ENCODE data around the gene EFCAB5. TPM values are rescaled to one million over a fixed set of nuclear protein-coding genes. Genes with fewer than 3 reads are reported as not detected.

Gene EFCAB5
- total RNA-seq, 1 donor from 2014 or later = 1.00 TPM

GRCh38 chr17:29914819-29915537 lies 26.5 kb upstream of the EFCAB5 start:
- no peak for FAIRE-seq

GRCh38 chr17:29918016-29918415 lies 23.4 kb upstream of the EFCAB5 start:
- Histone ChIP-seq H3K36me3 (ENCODE audit: insufficient read depth, low read length) (no peaks in the 10 kb centered on the region), H2AFZ (ENCODE audit: low read depth, low read length) (no peak overlapping the region), H3K4me3 (ENCODE audit: insufficient read depth, low read depth, low read length) (no peak overlapping the region), H3K79me2 (ENCODE audit: insufficient read depth, low read length) (peaks cover 70% of the 10 kb centered on the region), H3K9ac (ENCODE audit: low read length) (no peak overlapping the region), H3K9me3 (ENCODE audit: insufficient read depth, low read depth, low read length) (no peaks in the 10 kb centered on the region), H3K27ac (ENCODE audit: low read depth, low read length) (no peak overlapping the region), H3K27me3 (ENCODE audit: insufficient read depth, low read length) (no peaks in the 10 kb centered on the region), H4K20me1 (ENCODE audit: insufficient read depth, low read length) (no peaks in the 10 kb centered on the region), H3K4me2 (ENCODE audit: low read length) (no peak overlapping the region), H3K4me1 (ENCODE audit: insufficient read depth, low read length) (peaks cover 10% of the 10 kb centered on the region)
- FAIRE-seq = no peak
- H3K36me3 Mint-ChIP-seq (ENCODE audit: low read depth, unreplicated experiment) = no peaks in the 10 kb centered on the region
- no peaks in the 10 kb centered on the region for H3K9me3 Mint-ChIP-seq (ENCODE audit: unreplicated experiment)
- TF ChIP-seq EZH2 (IDR thresholded peaks at IDR 0.05; ENCODE audit: insufficient read depth, low read length) = no peak
- TF ChIP-seq CTCF (IDR thresholded peaks at IDR 0.05; ENCODE audit: insufficient read depth, low read depth, low read length) = no peak
- no peaks in the 10 kb centered on the region for H3K27me3 Mint-ChIP-seq (ENCODE audit: low read depth, unreplicated experiment)
- H3K4me1 Mint-ChIP-seq (ENCODE audit: low read depth, unreplicated experiment) = peaks cover 13% of the 10 kb centered on the region
- H3K4me3 Mint-ChIP-seq (ENCODE audit: unreplicated experiment) = no peak overlapping the region
- peak overlapping the region; percentile 93 for H3K27ac Mint-ChIP-seq (ENCODE audit: unreplicated experiment)
- DNase-seq (ENCODE audit: low read depth) = no peak

More at GRCh38 chr17:29914819-29915537, 26.5 kb upstream of the EFCAB5 start:
- no peak overlapping the region for H3K4me3 Mint-ChIP-seq (ENCODE audit: unreplicated experiment)
- TF ChIP-seq CTCF (IDR thresholded peaks at IDR 0.05; ENCODE audit: insufficient read depth, low read depth, low read length) (no peak), EZH2 (IDR thresholded peaks at IDR 0.05; ENCODE audit: insufficient read depth, low read length) (no peak)
- Histone ChIP-seq H3K4me1 (ENCODE audit: insufficient read depth, low read length) (peaks cover 9% of the 10 kb centered on the region), H3K36me3 (ENCODE audit: insufficient read depth, low read length) (no peaks in the 10 kb centered on the region), H2AFZ (ENCODE audit: low read depth, low read length) (no peak overlapping the region), H3K4me3 (ENCODE audit: insufficient read depth, low read depth, low read length) (no peak overlapping the region), H3K9ac (ENCODE audit: low read length) (no peak overlapping the region), H4K20me1 (ENCODE audit: insufficient read depth, low read length) (peaks cover 7% of the 10 kb centered on the region), H3K27ac (ENCODE audit: low read depth, low read length) (no peak overlapping the region), H3K4me2 (ENCODE audit: low read length) (no peak overlapping the region), H3K79me2 (ENCODE audit: insufficient read depth, low read length) (peaks cover 58% of the 10 kb centered on the region), H3K9me3 (ENCODE audit: insufficient read depth, low read depth, low read length) (no peaks in the 10 kb centered on the region), H3K27me3 (ENCODE audit: insufficient read depth, low read length) (no peaks in the 10 kb centered on the region)
- H3K27ac Mint-ChIP-seq (ENCODE audit: unreplicated experiment) = no peak overlapping the region
- no peaks in the 10 kb centered on the region for H3K27me3 Mint-ChIP-seq (ENCODE audit: low read depth, unreplicated experiment)
- no peaks in the 10 kb centered on the region for H3K36me3 Mint-ChIP-seq (ENCODE audit: low read depth, unreplicated experiment)
- no peaks in the 10 kb centered on the region for H3K9me3 Mint-ChIP-seq (ENCODE audit: unreplicated experiment)
- H3K4me1 Mint-ChIP-seq (ENCODE audit: low read depth, unreplicated experiment) = peaks cover 16% of the 10 kb centered on the region
- DNase-seq (ENCODE audit: low read depth) = no peak

Data from astrocyte (in vitro differentiated cells and primary cell).